ENCODE results near the gene GINS1.
"Not testable (repeated sequence)": the region's sequence is repeated elsewhere in the genome, so short reads cannot be mapped to it uniquely, and the experiment has no call there.

GINS1 gene

DNA sequence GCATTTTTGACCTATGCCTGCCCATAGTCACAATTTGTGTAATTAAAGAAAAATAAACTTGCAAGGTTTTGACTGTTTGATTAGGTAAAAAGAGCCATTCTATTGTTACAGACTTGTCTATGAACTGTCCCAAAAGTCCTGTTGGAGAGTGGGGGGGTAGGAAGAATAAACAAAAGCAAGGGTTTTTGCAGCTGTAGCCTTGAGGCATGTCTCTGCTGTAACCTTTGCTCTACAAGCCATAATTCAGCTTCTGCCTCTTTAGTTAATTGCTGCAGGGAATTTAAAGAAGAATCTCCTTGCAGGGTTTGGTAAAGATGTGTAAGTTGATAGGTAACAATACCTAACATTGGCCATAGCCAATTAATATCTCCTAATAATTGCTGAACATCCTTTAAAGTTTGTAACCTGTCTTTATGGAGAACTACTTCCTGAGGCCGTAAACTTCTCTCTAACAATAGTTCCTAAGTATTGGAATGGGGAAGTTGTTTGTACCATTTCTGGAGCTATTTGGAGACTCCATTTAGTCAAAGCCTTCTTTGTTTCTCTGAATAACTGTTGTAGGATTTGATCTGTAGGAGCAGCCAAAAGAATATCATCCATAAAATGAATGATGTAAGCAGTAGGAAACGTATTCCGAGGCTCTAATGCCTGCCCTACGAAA is 9.0 kb upstream of the GINS1 start:
- no peak overlapping the region for H2AFZ ChIP-seq (ENCODE audit: low read length)
- no peaks in the 10 kb centered on the region for H3K9me2 ChIP-seq (ENCODE audit: low read depth, low read length)
- no peak overlapping the region for H3K27ac ChIP-seq (ENCODE audit: low read depth, low read length, poor library complexity, severe bottlenecking)

DNA sequence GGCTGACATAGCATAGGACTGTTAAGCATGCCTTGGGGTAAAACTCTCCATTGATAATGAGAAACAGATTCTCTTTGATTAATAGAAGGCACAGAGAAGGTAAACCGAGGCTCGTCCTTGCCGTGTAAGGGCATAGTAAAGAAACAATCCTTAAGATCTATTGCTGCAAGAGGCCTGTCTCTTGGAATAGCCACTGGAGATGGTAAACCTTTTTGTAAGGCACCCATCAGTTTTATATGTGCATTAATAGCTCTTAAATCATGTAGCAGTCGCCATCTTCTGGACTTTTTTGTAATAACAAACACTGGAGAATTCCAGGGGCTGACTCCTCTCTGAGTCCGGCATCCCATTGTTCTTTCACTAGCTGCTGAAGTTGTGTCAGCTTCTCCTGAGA is 8.4 kb upstream of the GINS1 start:
- Histone ChIP-seq H3K27ac (ENCODE audit: low read depth, low read length, poor library complexity, severe bottlenecking) (no peak overlapping the region), H3K9me2 (ENCODE audit: low read depth, low read length) (no peaks in the 10 kb centered on the region), H3K9me3 (ENCODE audit: low read length) (peaks cover 12% of the 10 kb centered on the region), H3K36me3 (ENCODE audit: insufficient read depth, low read length) (no peaks in the 10 kb centered on the region; the same call in 1 of the 2 replicates), H3K9ac (ENCODE audit: low read length) (no peak overlapping the region), H3K4me1 (ENCODE audit: insufficient read depth, low read length, severe bottlenecking) (peaks cover 13% of the 10 kb centered on the region), H2AFZ (ENCODE audit: low read length) (no peak overlapping the region), H3K4me3 (ENCODE audit: low read depth, low read length, poor library complexity, severe bottlenecking) (no peak overlapping the region), H3F3A (ENCODE audit: insufficient read depth, low read length) (no peaks in the 10 kb centered on the region), H3K27me3 (ENCODE audit: insufficient read depth, low read length) (no peaks in the 10 kb centered on the region; the same call in 1 of the 2 replicates), H3K4me2 (ENCODE audit: low read length) (no peak overlapping the region), H4K20me1 (ENCODE audit: insufficient read depth, low read length) (no peaks in the 10 kb centered on the region), H3K79me2 (ENCODE audit: insufficient read depth, low read length) (no peaks in the 10 kb centered on the region)
- TF ChIP-seq CTCF (IDR thresholded peaks at IDR 0.05; ENCODE audit: low read length) (peak; percentile 69; the same call in 1 of the 2 replicates), EZH2 (IDR thresholded peaks at IDR 0.05; ENCODE audit: borderline replicate concordance, low read length) (no peak)

More for the DNA sequence above, 9.0 kb upstream of the GINS1 start:
- H3K9me3 ChIP-seq (ENCODE audit: low read length): peaks cover 8% of the 10 kb centered on the region
- H3K27me3 ChIP-seq (ENCODE audit: insufficient read depth, low read length): no peaks in the 10 kb centered on the region; the same call in 1 of the 2 replicates
- TF ChIP-seq CTCF (IDR thresholded peaks at IDR 0.05; ENCODE audit: low read length) (no peak), EZH2 (IDR thresholded peaks at IDR 0.05; ENCODE audit: borderline replicate concordance, low read length) (no peak)
- H3K9ac ChIP-seq (ENCODE audit: low read length): no peak overlapping the region
- H3K79me2 ChIP-seq (ENCODE audit: insufficient read depth, low read length): no peaks in the 10 kb centered on the region
- no peak overlapping the region for H3K4me2 ChIP-seq (ENCODE audit: low read length)
- peaks cover 16% of the 10 kb centered on the region for H3K4me1 ChIP-seq (ENCODE audit: insufficient read depth, low read length, severe bottlenecking)
- H4K20me1 ChIP-seq (ENCODE audit: insufficient read depth, low read length): no peaks in the 10 kb centered on the region
- no peaks in the 10 kb centered on the region; the same call in 1 of the 2 replicates for H3K36me3 ChIP-seq (ENCODE audit: insufficient read depth, low read length)
- H3K4me3 ChIP-seq (ENCODE audit: low read depth, low read length, poor library complexity, severe bottlenecking): no peak overlapping the region
- 0 out of 2 replicates have a peak, but pooled peaks cover 3% of the 10 kb centered on the region for H3F3A ChIP-seq (ENCODE audit: insufficient read depth, low read length)

DNA sequence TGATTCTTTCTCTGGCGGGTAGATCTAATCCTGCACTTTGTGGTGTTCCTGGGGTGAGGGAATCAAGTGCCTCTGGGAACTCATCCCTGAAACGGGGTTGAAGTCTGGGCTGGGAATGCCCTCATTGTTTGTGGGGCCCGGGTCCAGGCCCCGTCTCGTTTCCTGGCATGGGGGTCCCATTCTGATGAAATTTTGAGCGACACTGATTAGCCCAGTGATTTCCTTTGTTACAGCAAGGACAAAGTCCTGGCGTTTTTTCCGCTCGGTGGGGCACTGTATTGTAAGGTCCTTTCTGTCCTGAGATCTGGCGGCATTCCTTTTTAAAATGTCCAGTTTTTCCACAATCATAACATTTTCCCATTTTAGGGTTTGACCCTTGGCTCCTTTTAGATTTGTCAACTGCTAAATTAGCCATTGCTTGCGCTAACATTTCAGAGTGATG is 7.2 kb upstream of the GINS1 start:
- H2AFZ ChIP-seq (ENCODE audit: low read length); H4K20me1 ChIP-seq (ENCODE audit: insufficient read depth, low read length); H3K9me2 ChIP-seq (ENCODE audit: low read depth, low read length); H3K4me3 ChIP-seq (ENCODE audit: low read depth, low read length, poor library complexity, severe bottlenecking); H3K79me2 ChIP-seq (ENCODE audit: insufficient read depth, low read length); H3K27me3 ChIP-seq (ENCODE audit: insufficient read depth, low read length); H3K4me2 ChIP-seq (ENCODE audit: low read length); H3F3A ChIP-seq (ENCODE audit: insufficient read depth, low read length); H3K9ac ChIP-seq (ENCODE audit: low read length); H3K36me3 ChIP-seq (ENCODE audit: insufficient read depth, low read length); H3K4me1 ChIP-seq (ENCODE audit: insufficient read depth, low read length, severe bottlenecking); H3K27ac ChIP-seq (ENCODE audit: low read depth, low read length, poor library complexity, severe bottlenecking): not testable (repeated sequence)
- peaks cover 12% of the 10 kb centered on the region for H3K9me3 ChIP-seq (ENCODE audit: low read length)

- no peaks in the 10 kb centered on the region; the same call in 1 of the 2 replicates for H3K27me3 ChIP-seq (ENCODE audit: insufficient read depth, low read length)
- H3F3A ChIP-seq (ENCODE audit: insufficient read depth, low read length): no peaks in the 10 kb centered on the region
- no peaks in the 10 kb centered on the region; the same call in 1 of the 2 replicates for H3K36me3 ChIP-seq (ENCODE audit: insufficient read depth, low read length)
- peaks cover 12% of the 10 kb centered on the region for H3K9me3 ChIP-seq (ENCODE audit: low read length)
- H3K79me2 ChIP-seq (ENCODE audit: insufficient read depth, low read length): no peaks in the 10 kb centered on the region
- H4K20me1 ChIP-seq (ENCODE audit: insufficient read depth, low read length): no peaks in the 10 kb centered on the region
- H3K4me3 ChIP-seq (ENCODE audit: low read depth, low read length, poor library complexity, severe bottlenecking): no peak overlapping the region
- H3K4me1 ChIP-seq (ENCODE audit: insufficient read depth, low read length, severe bottlenecking): peaks cover 7% of the 10 kb centered on the region
- no peak overlapping the region for H2AFZ ChIP-seq (ENCODE audit: low read length)
- TF ChIP-seq CTCF (IDR thresholded peaks at IDR 0.05; ENCODE audit: low read length) (no peak), EZH2 (IDR thresholded peaks at IDR 0.05; ENCODE audit: borderline replicate concordance, low read length) (no peak)
- no peak overlapping the region for H3K27ac ChIP-seq (ENCODE audit: low read depth, low read length, poor library complexity, severe bottlenecking)
- no peak overlapping the region for H3K9ac ChIP-seq (ENCODE audit: low read length)
- H3K9me2 ChIP-seq (ENCODE audit: low read depth, low read length): no peaks in the 10 kb centered on the region
- H3K4me2 ChIP-seq (ENCODE audit: low read length): no peak overlapping the region
Measured at GRCh38 chr20:25402583-25402982, 4.9 kb upstream of the GINS1 start.
